A673 (cell line): Measurements from ENCODE around the gene ACKR3. TPM values are rescaled to one million over a fixed set of nuclear protein-coding genes. Genes with fewer than 3 reads are reported as not detected.

Experiments used
- BruUV-seq: library from RNA; stranded (reverse); fragments of 400-500 nt; replicated peaks from 2 replicates; lab custom pipeline; 2021; lab: Mats Ljungman, UMichigan
- CTCF ChIA-PET: fragments of 300-600 bp; sonication (Branson Sonifier 250); formaldehyde crosslinking; loops from one replicate; lab custom pipeline; 2022; ENCODE audit warnings: antibody characterized with exemption; lab: Charles Lee
- POLR2A ChIA-PET: fragments of 300-600 bp; sonication (Branson Sonifier 250); formaldehyde crosslinking; loops from one replicate; lab custom pipeline; 2022; ENCODE audit warnings: antibody characterized with exemption; ENCODE audit not compliant: low non-redundant PET; lab: Charles Lee
- DNase-seq: peaks from one replicate; pipeline ENCODE4 v3.0.0-alpha.2; 2015; ENCODE audit warnings: low spot score
- H3K27ac ChIP-seq: fragments of 200-600 bp; sonication (generic); 2 replicates; pipeline ENCODE4 v1.5.1; 2016; ENCODE audit warnings: mixed run types, low read depth, mild to moderate bottlenecking, mixed read lengths, antibody characterized with exemption, low read length; ENCODE audit not compliant: poor library complexity, severe bottlenecking
- H3K27me3 ChIP-seq: fragments of 200-600 bp; sonication (generic); replicated peaks from 2 replicates; pipeline ENCODE4 v1.6.1; 2017; ENCODE audit warnings: mixed run types, low read depth, mild to moderate bottlenecking, mixed read lengths, antibody characterized with exemption, low read length; ENCODE audit not compliant: insufficient read depth, poor library complexity
- H3K36me3 ChIP-seq: fragments of 200-600 bp; sonication (generic); 2 replicates; pipeline ENCODE4 v1.6.1; 2016; ENCODE audit warnings: mixed run types, mild to moderate bottlenecking, mixed read lengths, antibody characterized with exemption, low read length; ENCODE audit not compliant: insufficient read depth, poor library complexity, severe bottlenecking
- H3K4me1 ChIP-seq: fragments of 200-600 bp; sonication (generic); 2 replicates; pipeline ENCODE4 v1.6.1; 2017; ENCODE audit warnings: mixed run types, mild to moderate bottlenecking, mixed read lengths, antibody characterized with exemption, low read length; ENCODE audit not compliant: insufficient read depth, poor library complexity, severe bottlenecking
- H3K4me3 ChIP-seq: fragments of 200-600 bp; sonication (generic); 2 replicates; pipeline ENCODE4 v1.5.1; 2016; ENCODE audit warnings: low read depth, mixed run types, mild to moderate bottlenecking, mixed read lengths, low read length; ENCODE audit not compliant: poor library complexity, severe bottlenecking
- H3K9me3 ChIP-seq: fragments of 200-600 bp; sonication (generic); 2 replicates; pipeline ENCODE4 v1.6.1; 2016; ENCODE audit warnings: mixed run types, low read depth, mild to moderate bottlenecking, mixed read lengths, antibody characterized with exemption, low read length; ENCODE audit not compliant: poor library complexity, severe bottlenecking
- EZH2 ChIP-seq: fragments of 200-600 bp; sonication (generic); IDR thresholded peaks from 2 replicates; pipeline ENCODE4 v1.6.1; 2017; ENCODE audit warnings: borderline replicate concordance, low read depth, mild to moderate bottlenecking, mixed read lengths, antibody characterized with exemption, low read length; ENCODE audit not compliant: poor library complexity, severe bottlenecking
- intact Hi-C: fragments of 100-400 bp; cut with micrococcal nuclease; formaldehyde crosslinking; loops from one replicate; pipeline ENCODE4 v1.10.0; 2022; ENCODE audit not compliant: unreplicated experiment
- total RNA-seq: library from RNA; stranded (reverse); gene quantifications from 2 replicates; pipeline ENCODE4 v1.2.3, GENCODE V29; 2021
- TF ChIP-seq, protein P1 (sequence below): fragments of 300-800, 200-600 bp; sonication (generic); conservative IDR thresholded peaks from 2 replicates; pipeline ENCODE4 v1.5.1; 2017; ENCODE audit warnings: low read depth, mild to moderate bottlenecking, antibody characterized with exemption, low read length, moderate library complexity, mixed read lengths

Gene ACKR3
- total RNA-seq, 1 experiment from 2014 or later = 0.52 TPM

- peaks cover 8% of the 10 kb centered on the region for H3K4me1 ChIP-seq
- H3K27me3 ChIP-seq = no peaks in the 10 kb centered on the region
- H3K9me3 ChIP-seq = no peaks in the 10 kb centered on the region
- no peak for DNase-seq
- no peak for TF ChIP-seq EZH2
- TF ChIP-seq, protein P1, sequence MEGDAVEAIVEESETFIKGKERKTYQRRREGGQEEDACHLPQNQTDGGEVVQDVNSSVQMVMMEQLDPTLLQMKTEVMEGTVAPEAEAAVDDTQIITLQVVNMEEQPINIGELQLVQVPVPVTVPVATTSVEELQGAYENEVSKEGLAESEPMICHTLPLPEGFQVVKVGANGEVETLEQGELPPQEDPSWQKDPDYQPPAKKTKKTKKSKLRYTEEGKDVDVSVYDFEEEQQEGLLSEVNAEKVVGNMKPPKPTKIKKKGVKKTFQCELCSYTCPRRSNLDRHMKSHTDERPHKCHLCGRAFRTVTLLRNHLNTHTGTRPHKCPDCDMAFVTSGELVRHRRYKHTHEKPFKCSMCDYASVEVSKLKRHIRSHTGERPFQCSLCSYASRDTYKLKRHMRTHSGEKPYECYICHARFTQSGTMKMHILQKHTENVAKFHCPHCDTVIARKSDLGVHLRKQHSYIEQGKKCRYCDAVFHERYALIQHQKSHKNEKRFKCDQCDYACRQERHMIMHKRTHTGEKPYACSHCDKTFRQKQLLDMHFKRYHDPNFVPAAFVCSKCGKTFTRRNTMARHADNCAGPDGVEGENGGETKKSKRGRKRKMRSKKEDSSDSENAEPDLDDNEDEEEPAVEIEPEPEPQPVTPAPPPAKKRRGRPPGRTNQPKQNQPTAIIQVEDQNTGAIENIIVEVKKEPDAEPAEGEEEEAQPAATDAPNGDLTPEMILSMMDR = no peak
- H3K4me3 ChIP-seq = no peak overlapping the region
- POLR2A ChIA-PET = no interaction called here
- no TSS peak for BruUV-seq
- intact Hi-C loops = no loop called here
- no peaks in the 10 kb centered on the region for H3K36me3 ChIP-seq
- no peak overlapping the region for H3K27ac ChIP-seq
- CTCF ChIA-PET = no interaction called here
Measured at GRCh38 chr2:236580746-236581355, 11.2 kb downstream of the ACKR3 start.

GRCh38 chr2:236581546-236581945 lies 11.9 kb downstream of the ACKR3 start:
- no peak for DNase-seq
- no peak for TF ChIP-seq EZH2
- TF ChIP-seq, protein P1 = no peak
- Histone ChIP-seq H3K27ac (no peak overlapping the region), H3K36me3 (no peaks in the 10 kb centered on the region), H3K4me3 (no peak overlapping the region), H3K9me3 (no peaks in the 10 kb centered on the region), H3K27me3 (no peaks in the 10 kb centered on the region), H3K4me1 (peaks cover 8% of the 10 kb centered on the region)
- ChIA-PET POLR2A (no interaction called here), CTCF (no interaction called here)
- intact Hi-C loops = no loop called here
- BruUV-seq = no TSS peak

DNA sequence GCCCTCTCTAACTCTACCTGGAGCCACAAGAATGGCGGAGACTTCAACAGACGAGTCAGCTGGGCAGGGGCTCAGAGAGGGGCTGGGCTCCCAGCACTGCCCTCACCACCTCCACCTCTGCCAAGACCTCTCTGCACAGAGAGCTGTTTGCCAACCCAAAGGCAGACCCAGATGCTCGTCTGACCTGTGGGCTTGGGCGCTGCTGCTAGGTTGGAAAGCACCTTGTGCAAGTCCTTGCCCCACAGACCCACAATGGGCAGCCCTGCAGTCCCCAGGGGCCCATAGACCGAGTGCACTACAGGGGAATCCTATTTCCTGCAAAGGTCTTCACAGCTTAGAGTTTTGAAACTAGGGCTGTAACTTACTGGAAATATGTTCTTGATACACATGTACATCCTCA lies 13.3 kb downstream of the ACKR3 start:
- intact Hi-C loops = no loop called here
- Histone ChIP-seq H3K27ac (no peak overlapping the region), H3K36me3 (no peaks in the 10 kb centered on the region), H3K4me1 (peaks cover 8% of the 10 kb centered on the region), H3K4me3 (no peak overlapping the region), H3K9me3 (no peaks in the 10 kb centered on the region), H3K27me3 (no peaks in the 10 kb centered on the region)
- ChIA-PET CTCF (no interaction called here), POLR2A (no interaction called here)
- no peak for DNase-seq
- no TSS peak for BruUV-seq
- TF ChIP-seq, protein P1 = no peak
- TF ChIP-seq EZH2 = no peak
